HG02970 (cell line): ENCODE measurements around the gene NDUFB4.
A peak's percentile ranks its signal among the peaks of the same experiment; 100 is the strongest.

ENCODE experiments used
- ATAC-seq: cut with Tn5 transposase; IDR thresholded peaks from one replicate; pipeline ENCODE4 v1.9.1; 2021; ENCODE audit warnings: mild to moderate bottlenecking, moderate library complexity, moderate number of reproducible peaks; ENCODE audit not compliant: unreplicated experiment, low FRiP score

The NDUFB4 gene

GRCh38 chr3:120596116-120596852, at the start of gene NDUFB4:
Gene NDUFB4, plus strand, starts transcription at chr3:120596336. Its CDS starts 24 bp downstream, at chr3:120596360.
- peak; percentile 99 for ATAC-seq

- ATAC-seq: no peak
These were observed 45.6 kb upstream of the NDUFB4 start for GRCh38 chr3:120550546-120550945.

GRCh38 chr3:120552184-120553172, 43.7 kb upstream of the NDUFB4 start:
- ATAC-seq: no peak

GRCh38 chr3:120554812-120555606, 41.1 kb upstream of the NDUFB4 start:
- ATAC-seq: no peak

- ATAC-seq: no peak
These were observed 40.3 kb upstream of the NDUFB4 start for GRCh38 chr3:120555657-120556509.

- no peak for ATAC-seq
These were observed 39.0 kb upstream of the NDUFB4 start for GRCh38 chr3:120557115-120557514.

GRCh38 chr3:120558771-120559241, 37.3 kb upstream of the NDUFB4 start:
- peak; percentile 93 for ATAC-seq

GRCh38 chr3:120559242-120560061, 36.7 kb upstream of the NDUFB4 start:
- ATAC-seq: peak; percentile 23

GRCh38 chr3:120560304-120561250, 35.6 kb upstream of the NDUFB4 start:
- no peak for ATAC-seq

- no peak for ATAC-seq
These were observed 34.7 kb upstream of the NDUFB4 start for GRCh38 chr3:120561251-120562045.

GRCh38 chr3:120563356-120564022, 32.6 kb upstream of the NDUFB4 start:
- no peak for ATAC-seq

GRCh38 chr3:120566243-120566975, 29.7 kb upstream of the NDUFB4 start:
- no peak for ATAC-seq

- ATAC-seq: no peak
These were observed 28.6 kb upstream of the NDUFB4 start for GRCh38 chr3:120567370-120568201.

- no peak for ATAC-seq
These were observed 28.0 kb upstream of the NDUFB4 start for GRCh38 chr3:120568202-120568531.

- no peak for ATAC-seq
These were observed 27.5 kb upstream of the NDUFB4 start for GRCh38 chr3:120568598-120568997.
